ENCODE results near the gene PIK3C2G. TPM values are rescaled to one million over a fixed set of nuclear protein-coding genes. Genes with fewer than 3 reads are reported as not detected.
"Not testable (repeated sequence)": the region's sequence is repeated elsewhere in the genome, so short reads cannot be mapped to it uniquely, and the experiment has no call there.

PIK3C2G gene
- total RNA-seq, 2 donors from 2014 or later = 0.57 to 0.69 TPM

DNA sequence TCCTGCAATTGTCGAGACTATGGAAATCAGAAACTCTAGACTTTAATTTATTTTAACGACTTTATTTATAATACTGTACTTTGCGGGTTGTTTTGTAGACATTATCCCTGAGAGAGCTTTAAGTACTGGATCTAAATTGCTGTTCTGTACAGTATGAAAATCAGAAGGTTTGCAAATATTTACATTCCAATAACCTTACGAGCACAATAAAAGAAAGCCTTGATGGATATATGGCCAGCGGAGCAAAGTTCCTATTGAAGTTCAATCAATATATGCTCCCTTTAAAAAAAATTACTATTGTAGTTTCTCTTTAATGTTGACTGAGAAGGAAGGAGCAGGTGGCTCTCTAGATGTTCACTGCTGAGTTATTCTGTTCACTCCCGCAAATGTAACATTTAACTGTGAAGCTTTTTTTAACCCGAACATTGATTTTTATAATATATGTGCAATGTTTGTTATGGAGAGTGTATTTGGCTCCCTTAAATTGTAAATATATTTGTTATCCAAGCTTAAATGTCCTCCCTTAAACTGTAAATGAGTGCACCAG is 241.2 kb downstream of the PIK3C2G start:
- Histone ChIP-seq H3K27me3 (no peaks in the 10 kb centered on the region), H3K9ac (ENCODE audit: low read depth in 2 of 2, low read length in 2 of 2) (no peak overlapping the region), H3K27ac (no peak overlapping the region), H3K9me3 (no peaks in the 10 kb centered on the region), H3K4me1 (no peaks in the 10 kb centered on the region), H3K36me3 (no peaks in the 10 kb centered on the region), H3K4me3 (no peak overlapping the region)
- TF ChIP-seq, protein P1, sequence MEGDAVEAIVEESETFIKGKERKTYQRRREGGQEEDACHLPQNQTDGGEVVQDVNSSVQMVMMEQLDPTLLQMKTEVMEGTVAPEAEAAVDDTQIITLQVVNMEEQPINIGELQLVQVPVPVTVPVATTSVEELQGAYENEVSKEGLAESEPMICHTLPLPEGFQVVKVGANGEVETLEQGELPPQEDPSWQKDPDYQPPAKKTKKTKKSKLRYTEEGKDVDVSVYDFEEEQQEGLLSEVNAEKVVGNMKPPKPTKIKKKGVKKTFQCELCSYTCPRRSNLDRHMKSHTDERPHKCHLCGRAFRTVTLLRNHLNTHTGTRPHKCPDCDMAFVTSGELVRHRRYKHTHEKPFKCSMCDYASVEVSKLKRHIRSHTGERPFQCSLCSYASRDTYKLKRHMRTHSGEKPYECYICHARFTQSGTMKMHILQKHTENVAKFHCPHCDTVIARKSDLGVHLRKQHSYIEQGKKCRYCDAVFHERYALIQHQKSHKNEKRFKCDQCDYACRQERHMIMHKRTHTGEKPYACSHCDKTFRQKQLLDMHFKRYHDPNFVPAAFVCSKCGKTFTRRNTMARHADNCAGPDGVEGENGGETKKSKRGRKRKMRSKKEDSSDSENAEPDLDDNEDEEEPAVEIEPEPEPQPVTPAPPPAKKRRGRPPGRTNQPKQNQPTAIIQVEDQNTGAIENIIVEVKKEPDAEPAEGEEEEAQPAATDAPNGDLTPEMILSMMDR (IDR thresholded peaks at IDR 0.05) = no peak
- intact Hi-C loops (cut with DNase I) = no loop called here
- no peak for DNase-seq

- TF ChIP-seq, protein P1 (IDR thresholded peaks at IDR 0.05) = no peak
- Histone ChIP-seq H3K4me3 (no peak overlapping the region), H3K36me3 (no peaks in the 10 kb centered on the region), H3K9me3 (no peaks in the 10 kb centered on the region), H3K27me3 (no peaks in the 10 kb centered on the region), H3K9ac (ENCODE audit: low read depth in 2 of 2, low read length in 2 of 2) (no peak overlapping the region), H3K27ac (no peak overlapping the region), H3K4me1 (no peaks in the 10 kb centered on the region)
- intact Hi-C loops (cut with DNase I) = no loop called here
- no peak for DNase-seq
These were observed 260.1 kb downstream of the PIK3C2G start for GRCh38 chr12:18521461-18521860.

- TF ChIP-seq, protein P1 (IDR thresholded peaks at IDR 0.05) = no peak
- no peaks in the 10 kb centered on the region for H3K9me3 ChIP-seq
- H3K4me3 ChIP-seq = no peak overlapping the region
- no peaks in the 10 kb centered on the region for H3K27me3 ChIP-seq
- no peak overlapping the region for H3K27ac ChIP-seq
- no peak overlapping the region for H3K9ac ChIP-seq (ENCODE audit: low read depth in 2 of 2, low read length in 2 of 2)
- intact Hi-C loops (cut with DNase I) = no loop called here
- DNase-seq = no peak
- H3K36me3 ChIP-seq = no peaks in the 10 kb centered on the region
- H3K4me1 ChIP-seq = no peaks in the 10 kb centered on the region
These were observed 261.5 kb downstream of the PIK3C2G start for GRCh38 chr12:18522806-18523205.

GRCh38 chr12:18542497-18542896 is 281.2 kb downstream of the PIK3C2G start:
- intact Hi-C loops (cut with DNase I); H3K4me1 ChIP-seq; DNase-seq: not testable (repeated sequence)

DNA sequence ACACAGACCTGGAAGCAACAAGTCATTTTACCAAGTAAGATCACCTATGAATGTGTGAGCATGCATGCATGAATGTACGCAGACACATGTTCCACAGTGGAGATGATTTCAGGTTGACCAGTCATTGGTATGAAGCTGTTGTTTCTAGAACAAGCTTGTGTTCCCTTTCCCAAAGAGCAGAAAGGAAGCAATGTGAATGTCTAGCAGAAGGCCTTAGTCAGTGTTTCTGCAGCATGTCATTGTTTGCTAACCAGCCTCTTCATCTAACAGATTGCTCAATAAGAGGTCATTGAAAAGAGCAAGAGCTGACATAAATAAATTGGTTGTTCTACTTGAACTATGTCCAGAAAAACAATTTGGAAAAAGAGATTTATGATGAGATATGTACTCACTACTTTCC is 285.1 kb downstream of the PIK3C2G start:
- H3K4me1 ChIP-seq = no peaks in the 10 kb centered on the region
- H3K27ac ChIP-seq = no peak overlapping the region
- no peak overlapping the region for H3K9ac ChIP-seq (ENCODE audit: low read depth in 2 of 2, low read length in 2 of 2)
- no peak for DNase-seq
- no peaks in the 10 kb centered on the region for H3K27me3 ChIP-seq
- no peaks in the 10 kb centered on the region for H3K9me3 ChIP-seq
- H3K36me3 ChIP-seq = no peaks in the 10 kb centered on the region
- TF ChIP-seq, protein P1 (IDR thresholded peaks at IDR 0.05) = no peak
- no peak overlapping the region for H3K4me3 ChIP-seq
- intact Hi-C loops (cut with DNase I) = no loop called here

More at GRCh38 chr12:18542497-18542896, 281.2 kb downstream of the PIK3C2G start:
- not testable (repeated sequence) for H3K36me3 ChIP-seq; H3K27ac ChIP-seq; H3K9ac ChIP-seq (ENCODE audit: low read depth in 2 of 2, low read length in 2 of 2); H3K9me3 ChIP-seq; H3K27me3 ChIP-seq; H3K4me3 ChIP-seq

DNA sequence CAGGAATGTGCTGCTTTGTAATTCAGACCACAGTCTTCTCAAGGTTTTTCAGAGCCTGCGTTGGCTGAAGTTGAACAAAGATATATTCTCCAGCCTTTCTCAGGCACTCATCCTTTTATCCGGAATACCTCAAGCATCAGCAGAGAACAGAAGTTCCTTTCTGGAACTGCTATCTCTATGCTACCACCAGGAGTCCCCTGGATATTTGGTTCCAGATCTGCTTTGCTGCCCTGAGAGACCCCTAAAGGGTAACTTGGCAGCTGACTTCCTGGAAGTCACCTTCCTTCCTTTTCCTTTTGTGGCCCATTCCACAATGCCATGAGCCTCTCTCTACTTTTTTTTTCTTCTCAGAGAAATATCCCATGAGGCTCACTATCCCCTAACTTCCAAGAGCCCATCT is 288.3 kb downstream of the PIK3C2G start:
- Histone ChIP-seq H3K27ac (no peak overlapping the region), H3K27me3 (no peaks in the 10 kb centered on the region), H3K4me1 (no peaks in the 10 kb centered on the region), H3K9ac (ENCODE audit: low read depth in 2 of 2, low read length in 2 of 2) (no peak overlapping the region), H3K9me3 (no peaks in the 10 kb centered on the region), H3K36me3 (no peaks in the 10 kb centered on the region), H3K4me3 (no peak overlapping the region)
- DNase-seq = no peak
- intact Hi-C loops (cut with DNase I) = no loop called here
- TF ChIP-seq, protein P1 (IDR thresholded peaks at IDR 0.05) = no peak
